IMR-90 (cell line): Measurements from ENCODE around the gene PSEN1. TPM values are rescaled to one million over a fixed set of nuclear protein-coding genes. Genes with fewer than 3 reads are reported as not detected.

Source experiments
- ATAC-seq: fragments of 200-7000 bp; cut with Tn5 transposase; 2 replicates; pipeline ENCODE4 v1.9.1; 2020; ENCODE audit warnings: low read depth, mild to moderate bottlenecking, moderate library complexity
- BruUV-seq: library from RNA; stranded (reverse); fragments of 400-500 nt; replicated peaks from 2 replicates; lab custom pipeline; 2021; lab: Mats Ljungman, UMichigan
- CTCF ChIA-PET: fragments of 300-600 bp; formaldehyde crosslinking; extraction: SDS; loops from one replicate; lab custom pipeline; 2021; ENCODE audit warnings: antibody characterized with exemption; lab: Yijun Ruan, JAX
- POLR2A ChIA-PET: fragments of 300-600 bp; sonication (Branson Sonifier 250); formaldehyde crosslinking; loops from one replicate; lab custom pipeline; 2022; ENCODE audit warnings: antibody characterized with exemption; ENCODE audit not compliant: unreplicated experiment; lab: Charles Lee
- DNase-seq: peaks from one replicate; pipeline ENCODE4 v3.0.0; 2013
- H2AFZ ChIP-seq: replicated peaks from 2 replicates; pipeline ENCODE3; 2013; ENCODE audit warnings: low read length, mild to moderate bottlenecking; ENCODE audit not compliant: poor library complexity
- H2AK5ac ChIP-seq: 2 replicates; pipeline ENCODE4 v1.6.1; 2013; ENCODE audit warnings: low read depth, low read length, inconsistent platforms
- H2AK9ac ChIP-seq: replicated peaks from 2 replicates; pipeline ENCODE3; 2013; ENCODE audit warnings: mild to moderate bottlenecking, low read depth, low read length, moderate library complexity; ENCODE audit not compliant: poor library complexity
- H2BK120ac ChIP-seq: 2 replicates; pipeline ENCODE4 v1.6.1; 2013; ENCODE audit warnings: low read depth, low read length, inconsistent platforms
- H2BK15ac ChIP-seq: 3 replicates; pipeline ENCODE4 v1.6.1; 2013; ENCODE audit warnings: low read depth, low read length, inconsistent platforms
- H2BK20ac ChIP-seq: 2 replicates; pipeline ENCODE4 v1.6.1; 2013; ENCODE audit warnings: low read depth, mild to moderate bottlenecking, inconsistent platforms, low read length, moderate library complexity
- H2BK5ac ChIP-seq: 2 replicates; pipeline ENCODE4 v1.6.1; 2013; ENCODE audit warnings: mild to moderate bottlenecking, low read depth, low read length, inconsistent platforms; ENCODE audit not compliant: poor library complexity, severe bottlenecking
- H3K14ac ChIP-seq: replicated peaks from 2 replicates; pipeline ENCODE4 v1.6.1; 2013; ENCODE audit warnings: low read depth, low read length, inconsistent platforms
- H3K18ac ChIP-seq: 2 replicates; pipeline ENCODE4 v1.6.1; 2013; ENCODE audit warnings: low read depth, low read length, control low read depth
- H3K23ac ChIP-seq: 2 replicates; pipeline ENCODE4 v1.6.1; 2013; ENCODE audit warnings: low read depth, low read length, inconsistent platforms
- H3K27ac ChIP-seq: 2 replicates; pipeline ENCODE4 v1.5.1; 2013; ENCODE audit warnings: mild to moderate bottlenecking, control low read depth, low read length; ENCODE audit not compliant: insufficient read depth
- H3K27me3 ChIP-seq: 2 replicates; pipeline ENCODE4 v1.6.1; 2013; ENCODE audit warnings: low read length; ENCODE audit not compliant: control insufficient read depth, insufficient read depth
- H3K36me3 ChIP-seq: 2 replicates; pipeline ENCODE4 v1.6.1; 2013; ENCODE audit warnings: low read length, mixed read lengths; ENCODE audit not compliant: control insufficient read depth, insufficient read depth
- H3K4ac ChIP-seq: 2 replicates; pipeline ENCODE4 v1.6.1; 2013; ENCODE audit warnings: low read depth, low read length, inconsistent platforms
- H3K4me1 ChIP-seq: 2 replicates; pipeline ENCODE4 v1.6.1; 2013; ENCODE audit warnings: low read length, mixed read lengths; ENCODE audit not compliant: control insufficient read depth, insufficient read depth
- H3K4me2 ChIP-seq: 2 replicates; pipeline ENCODE4 v1.6.1; 2013; ENCODE audit warnings: low read depth, mild to moderate bottlenecking, control low read depth, low read length, moderate library complexity
- H3K4me3 ChIP-seq: 2 replicates; pipeline ENCODE4 v1.5.1; 2013; ENCODE audit warnings: low read depth, mild to moderate bottlenecking, control low read depth, low read length, moderate library complexity; ENCODE audit not compliant: insufficient read depth
- H3K56ac ChIP-seq: 2 replicates; pipeline ENCODE4 v1.6.1; 2013; ENCODE audit warnings: low read length, inconsistent platforms; ENCODE audit not compliant: insufficient read depth; ENCODE audit errors: extremely low read depth
- H3K79me1 ChIP-seq, 2 experiments: 2 replicates each; pipeline ENCODE4 v1.6.1; 2013; ENCODE audit warnings: low read length in 2 of 2, inconsistent platforms in 1 of 2, low read depth in 1 of 2
- H3K9ac ChIP-seq: 2 replicates; pipeline ENCODE4 v1.6.1; 2013; ENCODE audit warnings: low read depth, low read length, control low read depth
- H3K9me1 ChIP-seq: 2 replicates; pipeline ENCODE4 v1.6.1; 2013; ENCODE audit warnings: low read length, inconsistent platforms; ENCODE audit not compliant: insufficient read depth
- H3K9me3 ChIP-seq: 2 replicates; pipeline ENCODE4 v1.6.1; 2013; ENCODE audit warnings: low read length; ENCODE audit not compliant: control insufficient read depth, insufficient read depth
- H4K20me1 ChIP-seq: 2 replicates; pipeline ENCODE4 v1.6.1; 2013; ENCODE audit warnings: low read length, inconsistent platforms; ENCODE audit not compliant: insufficient read depth
- H4K5ac ChIP-seq: 2 replicates; pipeline ENCODE4 v1.6.1; 2013; ENCODE audit warnings: mild to moderate bottlenecking, low read depth, low read length, control low read depth
- H4K8ac ChIP-seq, 2 experiments: 2 replicates each; pipeline ENCODE4 v1.6.1; 2013; ENCODE audit warnings: low read depth in 2 of 2, low read length in 2 of 2, control low read depth in 1 of 2, inconsistent platforms in 1 of 2
- H4K91ac ChIP-seq: 2 replicates; pipeline ENCODE4 v1.6.1; 2013; ENCODE audit warnings: low read depth, low read length, inconsistent platforms; ENCODE audit not compliant: insufficient read depth
- FOS ChIP-seq: fragments of 150-350 bp; IDR thresholded peaks from 2 replicates; pipeline ENCODE4 v1.6.1; 2016; ENCODE audit warnings: low read depth, low read length
- MAFK ChIP-seq: IDR thresholded peaks from 2 replicates; pipeline ENCODE4 v1.6.1; 2012; ENCODE audit warnings: low read depth, low read length, improper control_type of control experiment
- MAZ ChIP-seq: IDR thresholded peaks from 2 replicates; pipeline ENCODE4 v1.6.1; 2012; ENCODE audit warnings: low read depth, mild to moderate bottlenecking, low read length, improper control_type of control experiment, moderate library complexity, borderline replicate concordance
- RAD21 ChIP-seq: IDR thresholded peaks from 2 replicates; pipeline ENCODE4 v1.6.1; 2012; ENCODE audit warnings: low read length, improper control_type of control experiment
- RCOR1 ChIP-seq: IDR thresholded peaks from 2 replicates; pipeline ENCODE4 v1.6.1; 2012; ENCODE audit warnings: mild to moderate bottlenecking, low read length, improper control_type of control experiment; ENCODE audit not compliant: insufficient replicate concordance
- WGBS, 2 experiments: methylation state at CpG; one replicate each; pipeline versions ENCODE4 v1.1.5 to v1.1.7; 2013; ENCODE audit warnings: missing lambda C conversion rate in 2 of 2; ENCODE audit not compliant: insufficient read length in 1 of 2; ENCODE audit errors: extremely low coverage in 2 of 2; 5-methylcytosine and 5-hydroxymethylcytosine counted together
- dilution Hi-C: fragments of 300-500 bp; cut with HindIII; formaldehyde crosslinking; loops from one replicate; pipeline ENCODE4 v1.14.3; 2018; ENCODE audit warnings: low sequenced_read_pairs; ENCODE audit not compliant: unreplicated experiment
- in situ Hi-C: fragments of 300-500 bp; cut with MboI; formaldehyde crosslinking; loops from 3 replicates; pipeline ENCODE4 v1.14.3; 2019; ENCODE audit warnings: low sequenced_read_pairs, inconsistent platforms, mixed read lengths
- intact Hi-C: fragments of 100-400 bp; cut with micrococcal nuclease; formaldehyde crosslinking; loops from 2 replicates; pipeline ENCODE4 v1.10.0; 2022
- polyA plus RNA-seq, 3 experiments: library from polyadenylated mRNA; depleted of rRNA; stranded (reverse); fragments of >200 nt; gene quantifications; 2 replicates each; pipeline ENCODE4 v1.2.3, GENCODE V29; 2012; ENCODE audit warnings: low replicate concordance in 1 of 3
- total RNA-seq: library from RNA; depleted of rRNA; stranded (reverse); fragments of >200 nt; gene quantifications from 2 replicates; pipeline ENCODE4 v1.2.3, GENCODE V29; 2012

PSEN1 gene
- total and polyA plus RNA-seq, 2 of the 4 experiments (the other 2 are of a cell fraction) = 14.8 to 62.7 TPM

DNA sequence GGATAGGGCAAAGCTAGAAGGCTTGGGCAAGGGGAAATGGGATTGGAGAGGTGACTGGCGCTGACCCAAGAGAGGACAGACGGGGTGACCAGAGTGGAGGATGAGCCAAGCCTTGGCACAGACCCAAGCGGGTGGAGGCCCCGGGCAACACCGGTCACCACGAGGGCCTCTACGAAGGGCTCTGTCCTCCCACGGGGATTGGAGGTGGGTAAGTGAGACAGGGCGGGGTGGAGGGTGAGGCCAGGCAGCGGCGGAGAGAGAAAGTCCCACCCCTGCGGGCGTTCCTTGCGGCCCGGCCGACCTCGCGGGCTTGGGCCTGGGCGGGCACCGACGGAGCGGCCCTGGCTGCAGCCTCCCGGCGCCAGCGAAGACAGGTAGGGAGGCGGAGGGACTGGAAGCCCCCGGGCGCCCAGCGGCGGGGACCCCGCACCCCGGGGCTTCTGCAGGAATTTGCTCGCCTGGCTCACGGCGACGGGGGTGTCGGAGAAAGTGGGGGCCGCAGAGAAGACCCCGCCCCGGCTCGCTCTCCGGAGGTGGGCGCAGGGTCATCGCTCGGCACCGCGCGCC is 101.0 kb downstream of the PSEN1 start, which contains the start of gene PAPLN:
TSS of gene PAPLN (plus strand) at position 288 of the 567 bp plus-strand sequence. CDS start 2,273 bp downstream, outside the sequence.
- Histone ChIP-seq H4K20me1 (peaks cover 5% of the 10 kb centered on the region; the same call in 1 of the 2 replicates), H3K79me1 (0 out of 4 replicates have a peak, but pooled peaks cover 0 to 4% of the 10 kb centered on the region in 2 experiments), H2BK15ac (no peak within 1 kb of the TSS), H3K4me1 (peaks cover 26% of the 10 kb centered on the region), H2AK5ac (no peak within 1 kb of the TSS), H3K9ac (no peak within 1 kb of the TSS), H4K5ac (no peak within 1 kb of the TSS), H3K9me1 (peaks cover 4% of the 10 kb centered on the region), H3K9me3 (no peaks in the 10 kb centered on the region), H2BK120ac (peak within 1 kb of the TSS; percentile 16; the same call in 1 of the 2 replicates), H3K4me2 (peak within 1 kb of the TSS; percentile 65), H2BK5ac (no peak within 1 kb of the TSS), H3K27me3 (peaks cover 57% of the 10 kb centered on the region), H3K4me3 (no peak within 1 kb of the TSS), H4K91ac (0 out of 2 replicates have a peak within 1 kb of the TSS, but pooled peaks have one; percentile 12), H3K23ac (peak within 1 kb of the TSS; percentile 18; the same call in 1 of the 2 replicates), H3K18ac (no peak within 1 kb of the TSS), H3K36me3 (no peaks in the 10 kb centered on the region), H3K27ac (no peak within 1 kb of the TSS; the same call in 1 of the 2 replicates), H2AK9ac (no peak within 1 kb of the TSS), H4K8ac (no peak within 1 kb of the TSS), H3K14ac (no peak within 1 kb of the TSS), H3K56ac (no peak within 1 kb of the TSS), H3K4ac (no peak within 1 kb of the TSS), H2BK20ac (no peak within 1 kb of the TSS), H2AFZ (peak within 1 kb of the TSS; percentile 80)
- CTCF ChIA-PET = no interaction called here
- 20% methylated on average over 13 of the region's 48 CpGs; no CpG with 5 or more reads in 1 of the 2 experiments for WGBS, 2 experiments
- intact Hi-C loops = no loop called here
- DNase-seq (no peak), ATAC-seq (no peak)
- BruUV-seq = no TSS peak
- dilution Hi-C loops = no loop called here
- TF ChIP-seq RAD21 = no peak
- TF ChIP-seq RCOR1 = no peak
- TF ChIP-seq MAZ = no peak
- no peak for TF ChIP-seq FOS
- no peak for TF ChIP-seq MAFK
- in situ Hi-C loops = no loop called here
- POLR2A ChIA-PET = no interaction called here
